Prostate gland (tissue), 2 donors: ENCODE results near the gene VSIR. TPM values are rescaled to one million over a fixed set of nuclear protein-coding genes. Genes with fewer than 3 reads are reported as not detected.

Source experiments
- DNase-seq: peaks from one replicate; pipeline ENCODE4 v3.0.0-alpha.2; 2019; ENCODE audit warnings: low spot score
- H3K27ac ChIP-seq, 2 donors: fragments of 200-600 bp; sonication (generic); 2 replicates each; pipeline ENCODE4 v1.5.1; 2017 to 2019
- H3K27me3 ChIP-seq: fragments of 200-600 bp; sonication (generic); replicated peaks from 2 replicates; pipeline ENCODE4 v1.5.1; 2019; ENCODE audit not compliant: insufficient read depth
- H3K36me3 ChIP-seq, 2 donors: fragments of 200-600 bp; sonication (generic); 1 replicate in 1 of 2; 2 replicates in 1 of 2; pipeline versions ENCODE4 v1.5.1 to v1.8.1; 2017 to 2019
- H3K4me1 ChIP-seq: fragments of 200-600 bp; sonication (generic); replicated peaks from 2 replicates; pipeline ENCODE4 v1.5.1; 2019
- H3K4me3 ChIP-seq, 2 donors: fragments of 200-600 bp; sonication (generic); 2 replicates each; pipeline ENCODE4 v1.5.1; 2017 to 2019
- H3K9me3 ChIP-seq: fragments of 200-600 bp; sonication (generic); 2 replicates; pipeline ENCODE4 v1.5.1; 2017
- CTCF ChIP-seq, 4 experiments: fragments of 200-600 bp in 2 of 4; fragments of 450-650 bp in 2 of 4; sonication (generic) in 2 of 4; IDR thresholded peaks; 1 replicate in 3 of 4; 2 replicates in 1 of 4; pipeline ENCODE4 v1.5.1; 2016 to 2019; ENCODE audit warnings: antibody characterized with exemption in 4 of 4, mild to moderate bottlenecking in 2 of 4, moderate library complexity in 2 of 4
- POLR2A ChIP-seq: fragments of 450-650 bp; IDR thresholded peaks from one replicate; pipeline ENCODE4 v1.6.1; 2016; ENCODE audit warnings: antibody characterized with exemption, mild to moderate bottlenecking
- POLR2AphosphoS5 ChIP-seq: sonication (generic); formaldehyde crosslinking; IDR thresholded peaks from one replicate; pipeline ENCODE4 v1.6.1; 2017; ENCODE audit warnings: antibody characterized with exemption
- WGBS: methylation state at CpG from one replicate; pipeline ENCODE4 v1.1.5; 2018; 5-methylcytosine and 5-hydroxymethylcytosine counted together
- intact Hi-C: fragments of 100-400 bp; cut with DNase I; formaldehyde crosslinking; loops from one replicate; pipeline ENCODE4 v1.14.2; 2022
- total RNA-seq, 2 donors: library from RNA; depleted of rRNA; stranded (reverse); fragments of >200 nt; gene quantifications; one replicate each; pipeline ENCODE4 v1.1.0, GENCODE V29; 2016

Gene VSIR
- total RNA-seq, 2 donors from 2014 or later, result 23.1 to 40.2 TPM

GRCh38 chr10:71725249-71725648 is 48.1 kb downstream of the VSIR start:
- TF ChIP-seq POLR2AphosphoS5 (no peak), POLR2A (no peak), CTCF (IDR thresholded peaks at IDR 0.05) (no peak)
- H3K27me3 ChIP-seq, result no peaks in the 10 kb centered on the region
- intact Hi-C loops, result no loop called here

GRCh38 chr10:71724539-71724938 is 48.8 kb downstream of the VSIR start:
- WGBS, result 100% methylated on average over 6 of the region's 6 CpGs
- intact Hi-C loops, result no loop called here

More at GRCh38 chr10:71725249-71725648, 48.1 kb downstream of the VSIR start:
- peaks cover 8% of the 10 kb centered on the region for H3K4me1 ChIP-seq
- no peak for DNase-seq
- H3K9me3 ChIP-seq, result no peaks in the 10 kb centered on the region
- no peak overlapping the region for H3K4me3 ChIP-seq
- no peak overlapping the region for H3K27ac ChIP-seq
- 94% methylated on average over 12 of the region's 14 CpGs for WGBS
- H3K36me3 ChIP-seq, result no peaks in the 10 kb centered on the region

GRCh38 chr10:71723311-71723710 is 50.0 kb downstream of the VSIR start:
- H3K27ac ChIP-seq, result no peak overlapping the region
- no peaks in the 10 kb centered on the region for H3K9me3 ChIP-seq
- no peak for DNase-seq
- 87% methylated on average over 11 of the region's 11 CpGs for WGBS
- no peak overlapping the region for H3K4me3 ChIP-seq
- peaks cover 8% of the 10 kb centered on the region for H3K4me1 ChIP-seq
- no peaks in the 10 kb centered on the region for H3K36me3 ChIP-seq
- intact Hi-C loops, result no loop called here
- TF ChIP-seq POLR2AphosphoS5 (no peak), CTCF (IDR thresholded peaks at IDR 0.05) (no peak), POLR2A (no peak)
- no peaks in the 10 kb centered on the region for H3K27me3 ChIP-seq

More at GRCh38 chr10:71724539-71724938, 48.8 kb downstream of the VSIR start:
- H3K27me3 ChIP-seq, result no peaks in the 10 kb centered on the region
- no peak overlapping the region for H3K4me3 ChIP-seq
- peaks cover 8% of the 10 kb centered on the region for H3K4me1 ChIP-seq
- no peaks in the 10 kb centered on the region for H3K9me3 ChIP-seq
- TF ChIP-seq POLR2A (no peak), POLR2AphosphoS5 (no peak), CTCF (IDR thresholded peaks at IDR 0.05) (no peak)
- H3K36me3 ChIP-seq, result no peaks in the 10 kb centered on the region
- H3K27ac ChIP-seq, result no peak overlapping the region
- no peak for DNase-seq

- Histone ChIP-seq H3K9me3 (no peaks in the 10 kb centered on the region), H3K4me1 (peaks cover 7% of the 10 kb centered on the region), H3K27ac (no peak overlapping the region), H3K4me3 (no peak overlapping the region), H3K36me3 (no peaks in the 10 kb centered on the region), H3K27me3 (no peaks in the 10 kb centered on the region)
- intact Hi-C loops, result no loop called here
- WGBS, result 94% methylated on average over 1 of the region's 1 CpG
- no peak for TF ChIP-seq CTCF (IDR thresholded peaks at IDR 0.05)
- no peak for TF ChIP-seq POLR2A
- TF ChIP-seq POLR2AphosphoS5, result no peak
- DNase-seq, result no peak
Observed at GRCh38 chr10:71722849-71723248, 50.5 kb downstream of the VSIR start.

- H3K4me3 ChIP-seq, result no peak overlapping the region
- TF ChIP-seq CTCF (IDR thresholded peaks at IDR 0.05) (no peak), POLR2A (no peak), POLR2AphosphoS5 (no peak)
- H3K27me3 ChIP-seq, result no peaks in the 10 kb centered on the region
- intact Hi-C loops, result no loop called here
- 98% methylated on average over 6 of the region's 6 CpGs for WGBS
- H3K9me3 ChIP-seq, result no peaks in the 10 kb centered on the region
- H3K4me1 ChIP-seq, result no peaks in the 10 kb centered on the region
- H3K36me3 ChIP-seq, result no peaks in the 10 kb centered on the region
- no peak for DNase-seq
- no peak overlapping the region for H3K27ac ChIP-seq
Observed at GRCh38 chr10:71721313-71721712, 52.0 kb downstream of the VSIR start.
